Calu3 (cell line): ENCODE measurements around the gene ZNF555. TPM values are rescaled to one million over a fixed set of nuclear protein-coding genes. Genes with fewer than 3 reads are reported as not detected.

Experiments
- BruUV-seq: library from RNA; stranded (reverse); fragments of 400-500 nt; replicated peaks from 2 replicates; lab custom pipeline; 2021; lab: Mats Ljungman, UMichigan
- CTCF ChIA-PET: fragments of 300-600 bp; sonication (Branson Sonifier 250); formaldehyde crosslinking; loops from one replicate; lab custom pipeline; 2022; ENCODE audit warnings: antibody characterized with exemption; lab: Charles Lee
- DNase-seq: peaks from one replicate; pipeline ENCODE4 v3.0.0; 2022
- H3K27ac Mint-ChIP-seq: one replicate; pipeline ENCODE4 v1.8.0; 2022; ENCODE audit warnings: mixed read lengths; ENCODE audit not compliant: unreplicated experiment
- H3K27me3 Mint-ChIP-seq: one replicate; pipeline ENCODE4 v1.8.0; 2022; ENCODE audit warnings: mixed read lengths; ENCODE audit not compliant: unreplicated experiment
- H3K36me3 Mint-ChIP-seq: one replicate; pipeline ENCODE4 v1.8.0; 2022; ENCODE audit warnings: mild to moderate bottlenecking, moderate library complexity, mixed read lengths; ENCODE audit not compliant: insufficient read depth, unreplicated experiment
- H3K4me1 Mint-ChIP-seq: one replicate; pipeline ENCODE4 v1.8.0; 2022; ENCODE audit warnings: mild to moderate bottlenecking, low read depth, mixed read lengths; ENCODE audit not compliant: unreplicated experiment
- H3K4me3 Mint-ChIP-seq: one replicate; pipeline ENCODE4 v1.8.0; 2022; ENCODE audit warnings: mild to moderate bottlenecking, low read depth, moderate library complexity, mixed read lengths; ENCODE audit not compliant: unreplicated experiment
- H3K9me3 Mint-ChIP-seq: one replicate; pipeline ENCODE4 v1.8.0; 2022; ENCODE audit warnings: low read depth, mixed read lengths; ENCODE audit not compliant: unreplicated experiment
- CTCF ChIP-seq: fragments of 200-600 bp; IDR thresholded peaks from one replicate; pipeline ENCODE4 v1.8.0; 2022; ENCODE audit warnings: antibody characterized with exemption; ENCODE audit not compliant: unreplicated experiment
- intact Hi-C: fragments of 100-400 bp; cut with micrococcal nuclease; formaldehyde crosslinking; loops from one replicate; pipeline ENCODE4 v1.10.0; 2022; ENCODE audit not compliant: unreplicated experiment
- total RNA-seq: library from RNA; stranded (reverse); gene quantifications from 2 replicates; pipeline ENCODE4 v1.2.3, GENCODE V29; 2022

The ZNF555 gene
- total RNA-seq, 1 experiment from 2014 or later, result 5.7 TPM

DNA sequence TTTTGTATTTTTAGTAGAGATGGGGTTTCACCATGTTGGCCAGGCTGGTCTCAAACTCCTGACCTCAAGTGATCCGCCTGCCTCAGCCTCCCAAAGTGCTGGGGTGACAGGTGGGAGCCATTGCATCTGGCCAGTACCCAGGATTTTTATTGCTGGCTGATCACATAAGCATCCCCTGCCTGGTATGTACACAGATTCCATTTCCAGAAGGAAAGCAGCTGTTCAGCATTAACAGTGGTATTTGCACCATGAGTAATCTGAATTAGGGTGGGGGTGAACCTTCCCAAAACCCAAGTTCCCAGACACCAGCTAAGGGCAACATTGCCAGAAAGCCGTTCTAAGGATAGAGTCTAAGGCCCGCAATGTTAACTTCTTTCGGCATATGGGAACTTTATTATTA lies 7.3 kb downstream of the ZNF555 start:
- no peak overlapping the region for H3K27ac Mint-ChIP-seq
- CTCF ChIA-PET, result no interaction called here
- no peaks in the 10 kb centered on the region for H3K4me1 Mint-ChIP-seq
- DNase-seq, result no peak
- no peaks in the 10 kb centered on the region for H3K27me3 Mint-ChIP-seq
- peaks cover 24% of the 10 kb centered on the region for H3K36me3 Mint-ChIP-seq
- no peak overlapping the region for H3K4me3 Mint-ChIP-seq
- no TSS peak for BruUV-seq
- intact Hi-C loops, result no loop called here
- no peak for TF ChIP-seq CTCF
- peaks cover 6% of the 10 kb centered on the region for H3K9me3 Mint-ChIP-seq

DNA sequence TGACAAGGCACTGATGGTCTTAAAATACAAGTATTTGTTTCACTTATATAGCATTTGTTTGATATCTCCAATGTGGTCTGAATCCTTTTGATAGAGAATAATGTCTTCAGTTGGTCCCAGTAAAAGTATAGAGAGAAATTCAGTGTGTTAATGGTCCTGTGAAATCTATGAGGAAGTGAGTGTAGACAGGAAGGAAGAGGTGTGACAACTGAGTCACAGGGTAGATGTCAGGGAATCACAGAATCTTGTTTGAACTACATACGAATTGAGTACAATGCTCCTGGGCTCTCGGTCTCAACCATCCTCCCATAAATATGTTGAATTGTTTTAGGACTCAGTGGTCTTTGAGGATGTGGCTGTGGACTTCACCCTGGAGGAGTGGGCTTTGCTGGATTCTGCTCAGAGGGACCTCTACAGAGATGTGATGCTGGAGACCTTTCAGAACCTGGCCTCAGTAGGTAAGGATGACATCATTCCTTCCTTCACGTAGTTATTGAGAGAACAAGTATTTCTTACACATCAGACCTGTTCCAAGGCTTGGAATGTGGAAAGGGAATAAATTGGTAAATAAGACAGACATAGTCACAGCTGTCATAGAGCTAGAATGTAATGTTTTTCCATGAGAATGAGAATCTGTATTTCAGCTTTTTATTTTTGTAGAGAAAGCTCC lies 9.1 kb downstream of the ZNF555 start:
- CTCF ChIA-PET, result interaction anchor here (0.8 kb wide), 1 partner anchor 9 kb away, joined by 3 read pairs; the partner anchor contains the start of gene ZNF555
- TF ChIP-seq CTCF, result no peak
- Mint-ChIP-seq H3K27me3 (no peaks in the 10 kb centered on the region), H3K9me3 (peaks cover 6% of the 10 kb centered on the region), H3K4me1 (no peaks in the 10 kb centered on the region), H3K36me3 (peaks cover 24% of the 10 kb centered on the region), H3K27ac (no peak overlapping the region), H3K4me3 (no peak overlapping the region)
- intact Hi-C loops, result no loop called here
- no TSS peak for BruUV-seq
- DNase-seq, result no peak

DNA sequence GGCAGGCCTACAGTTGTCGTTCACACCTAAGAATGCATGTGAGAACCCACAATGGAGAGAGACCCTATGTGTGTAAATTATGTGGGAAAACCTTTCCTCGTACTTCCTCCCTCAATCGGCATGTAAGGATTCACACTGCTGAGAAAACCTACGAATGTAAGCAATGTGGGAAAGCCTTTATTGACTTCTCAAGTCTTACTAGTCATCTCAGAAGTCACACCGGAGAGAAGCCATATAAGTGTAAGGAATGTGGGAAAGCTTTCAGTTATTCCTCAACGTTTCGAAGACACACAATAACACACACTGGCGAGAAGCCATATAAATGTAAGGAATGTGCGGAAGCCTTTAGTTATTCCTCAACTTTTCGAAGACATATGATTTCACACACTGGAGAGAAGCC lies 11.3 kb downstream of the ZNF555 start:
- CTCF ChIA-PET, result no interaction called here
- intact Hi-C loops, result no loop called here
- Mint-ChIP-seq H3K27me3 (no peaks in the 10 kb centered on the region), H3K27ac (no peak overlapping the region), H3K36me3 (peaks cover 24% of the 10 kb centered on the region), H3K4me3 (no peak overlapping the region), H3K4me1 (no peaks in the 10 kb centered on the region), H3K9me3 (peaks cover 9% of the 10 kb centered on the region)
- no peak for TF ChIP-seq CTCF
- no peak for DNase-seq
- no TSS peak for BruUV-seq

- intact Hi-C loops, result no loop called here
- DNase-seq, result no peak
- H3K4me3 Mint-ChIP-seq, result no peak overlapping the region
- H3K27me3 Mint-ChIP-seq, result no peaks in the 10 kb centered on the region
- H3K4me1 Mint-ChIP-seq, result no peaks in the 10 kb centered on the region
- CTCF ChIA-PET, result no interaction called here
- H3K9me3 Mint-ChIP-seq, result peaks cover 9% of the 10 kb centered on the region
- no peak for TF ChIP-seq CTCF
- no peak overlapping the region for H3K27ac Mint-ChIP-seq
- BruUV-seq, result no TSS peak
- H3K36me3 Mint-ChIP-seq, result peaks cover 24% of the 10 kb centered on the region
These were observed 11.8 kb downstream of the ZNF555 start for GRCh38 chr19:2853015-2853606.
